Keratinocyte (primary cell): Measurements from ENCODE around the gene RPL28. TPM values are rescaled to one million over a fixed set of nuclear protein-coding genes. Genes with fewer than 3 reads are reported as not detected.

Experiments
- DNase-seq: peaks from one replicate; pipeline ENCODE4 v3.0.0-alpha.2; 2011; ENCODE audit warnings: low read depth, missing footprints, low spot score
- FAIRE-seq: peaks from 2 replicates; lab custom pipeline; 2011; peaks lifted over from hg19 to GRCh38; lab: Jason Lieb, UNC
- H2AFZ ChIP-seq: 2 replicates; pipeline ENCODE4 v1.6.0; 2012; ENCODE audit warnings: low read length, control low read depth, inconsistent platforms; ENCODE audit not compliant: control insufficient read depth
- H3K27ac ChIP-seq: 2 replicates; pipeline ENCODE4 v1.5.1; 2011; ENCODE audit warnings: low read length; ENCODE audit not compliant: control insufficient read depth, insufficient read depth
- H3K27me3 ChIP-seq: 3 replicates; pipeline ENCODE4 v1.6.0; 2011; ENCODE audit warnings: low read length; ENCODE audit not compliant: control insufficient read depth, insufficient read depth; ENCODE audit errors: extremely low read depth
- H3K36me3 ChIP-seq, 2 experiments: 2 replicates in 1 of 2; 3 replicates in 1 of 2; pipeline ENCODE4 v1.5.1; 2011; ENCODE audit warnings: low read length in 2 of 2, mild to moderate bottlenecking in 1 of 2; ENCODE audit not compliant: control insufficient read depth in 2 of 2, insufficient read depth in 2 of 2; ENCODE audit errors: extremely low read depth in 1 of 2
- H3K4me1 ChIP-seq: 3 replicates; pipeline ENCODE4 v1.5.1; 2011; ENCODE audit warnings: low read length; ENCODE audit not compliant: control insufficient read depth, insufficient read depth; ENCODE audit errors: extremely low read depth
- H3K4me2 ChIP-seq: 3 replicates; pipeline ENCODE4 v1.6.0; 2011; ENCODE audit warnings: low read depth, low read length; ENCODE audit not compliant: control insufficient read depth, insufficient read depth; ENCODE audit errors: extremely low read depth
- H3K4me3 ChIP-seq, 3 experiments: fragments of 200-600 bp in 1 of 3; sonication (generic) in 1 of 3; 2 replicates in 2 of 3; 3 replicates in 1 of 3; pipeline ENCODE4 v1.5.1; 2011 to 2016; ENCODE audit warnings: low read length in 3 of 3, mild to moderate bottlenecking in 3 of 3, control low read depth in 2 of 3, inconsistent platforms in 1 of 3, low read depth in 1 of 3, mixed read lengths in 1 of 3, mixed run types in 1 of 3, moderate library complexity in 1 of 3; ENCODE audit not compliant: control insufficient read depth in 2 of 3, insufficient read depth in 2 of 3; ENCODE audit errors: extremely low read depth in 1 of 3
- H3K79me2 ChIP-seq: 2 replicates; pipeline ENCODE4 v1.6.0; 2012; ENCODE audit warnings: low read length; ENCODE audit not compliant: control insufficient read depth, insufficient read depth
- H3K9ac ChIP-seq: 3 replicates; pipeline ENCODE4 v1.6.0; 2011; ENCODE audit warnings: low read length; ENCODE audit not compliant: control insufficient read depth, insufficient read depth; ENCODE audit errors: extremely low read depth
- H3K9me1 ChIP-seq: 3 replicates; pipeline ENCODE4 v1.6.0; 2011; ENCODE audit warnings: low read length; ENCODE audit not compliant: control insufficient read depth, insufficient read depth; ENCODE audit errors: extremely low read depth
- H3K9me3 ChIP-seq: 2 replicates; pipeline ENCODE4 v1.5.1; 2012; ENCODE audit warnings: low read depth, low read length; ENCODE audit not compliant: control insufficient read depth
- H4K20me1 ChIP-seq: 3 replicates; pipeline ENCODE4 v1.6.0; 2011; ENCODE audit warnings: low read length; ENCODE audit not compliant: control insufficient read depth, insufficient read depth; ENCODE audit errors: extremely low read depth
- EZH2 ChIP-seq: IDR thresholded peaks from one replicate; pipeline ENCODE4 v1.6.1; 2012; ENCODE audit warnings: inconsistent platforms, mild to moderate bottlenecking, low read length, moderate library complexity
- dilution Hi-C: fragments of 300-500 bp; cut with MboI; formaldehyde crosslinking; loops from one replicate; pipeline ENCODE4 v1.7.0; 2020; ENCODE audit warnings: low sequenced_read_pairs; ENCODE audit not compliant: extremely low pct_ligation_motif_present
- polyA plus RNA-seq, 5 experiments: library from polyadenylated mRNA; depleted of rRNA in 3 of 5; stranded (reverse) in 3 of 5; stranded (forward) in 1 of 5; unstranded in 1 of 5; fragments of >200 nt; gene quantifications; 1 replicate in 1 of 5; 2 replicates in 3 of 5; 3 replicates in 1 of 5; pipeline versions ENCODE4 v1.2.1 to v1.2.3, GENCODE V29; 2011 to 2012; ENCODE audit warnings: missing spikeins in 2 of 5, low read depth in 1 of 5, low replicate concordance in 1 of 5
- TF ChIP-seq, protein P1 (sequence below), 3 experiments: IDR thresholded peaks in 1 of 3; conservative IDR thresholded peaks in 1 of 3; optimal IDR thresholded peaks in 1 of 3; 2 replicates in 2 of 3; 3 replicates in 1 of 3; pipeline versions ENCODE3 to v1.5.1; 2011; ENCODE audit warnings: low read length in 3 of 3, mild to moderate bottlenecking in 3 of 3, moderate library complexity in 2 of 3, control low read depth in 1 of 3, inconsistent platforms in 1 of 3; ENCODE audit not compliant: insufficient read depth in 2 of 3; ENCODE audit errors: extremely low read depth in 1 of 3

The RPL28 gene
- polyA plus RNA-seq, 1 donor (not counting 4 experiments of a cell fraction or from before 2014, with no cell fraction given), result 282 TPM

DNA sequence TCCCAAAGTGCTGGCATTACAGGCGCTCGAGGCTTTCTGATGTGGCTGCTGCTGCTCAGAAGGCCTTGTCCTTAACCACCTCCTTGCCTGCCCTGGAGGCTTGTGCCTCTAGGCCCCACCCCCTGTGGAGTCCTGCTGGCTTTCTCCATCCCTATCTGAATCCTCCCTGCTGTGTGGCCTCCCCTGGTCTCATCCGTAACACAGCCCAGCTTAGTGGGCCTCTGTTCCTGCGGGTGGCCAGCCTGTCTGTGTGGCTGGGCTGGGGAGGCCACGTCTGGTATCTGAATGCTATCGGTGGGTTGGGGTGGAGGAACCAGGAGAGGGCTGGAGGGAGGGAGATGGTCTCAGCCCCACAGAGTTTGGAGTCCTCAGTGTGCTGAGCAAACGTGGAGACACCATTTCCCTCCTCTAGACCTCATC, 4.7 kb downstream of the RPL28 start:
- TF ChIP-seq, protein P1, sequence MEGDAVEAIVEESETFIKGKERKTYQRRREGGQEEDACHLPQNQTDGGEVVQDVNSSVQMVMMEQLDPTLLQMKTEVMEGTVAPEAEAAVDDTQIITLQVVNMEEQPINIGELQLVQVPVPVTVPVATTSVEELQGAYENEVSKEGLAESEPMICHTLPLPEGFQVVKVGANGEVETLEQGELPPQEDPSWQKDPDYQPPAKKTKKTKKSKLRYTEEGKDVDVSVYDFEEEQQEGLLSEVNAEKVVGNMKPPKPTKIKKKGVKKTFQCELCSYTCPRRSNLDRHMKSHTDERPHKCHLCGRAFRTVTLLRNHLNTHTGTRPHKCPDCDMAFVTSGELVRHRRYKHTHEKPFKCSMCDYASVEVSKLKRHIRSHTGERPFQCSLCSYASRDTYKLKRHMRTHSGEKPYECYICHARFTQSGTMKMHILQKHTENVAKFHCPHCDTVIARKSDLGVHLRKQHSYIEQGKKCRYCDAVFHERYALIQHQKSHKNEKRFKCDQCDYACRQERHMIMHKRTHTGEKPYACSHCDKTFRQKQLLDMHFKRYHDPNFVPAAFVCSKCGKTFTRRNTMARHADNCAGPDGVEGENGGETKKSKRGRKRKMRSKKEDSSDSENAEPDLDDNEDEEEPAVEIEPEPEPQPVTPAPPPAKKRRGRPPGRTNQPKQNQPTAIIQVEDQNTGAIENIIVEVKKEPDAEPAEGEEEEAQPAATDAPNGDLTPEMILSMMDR (optimal IDR thresholded peaks at IDR 0.05 in 1 of 3, IDR thresholded peaks at IDR 0.05 in 1 of 3, conservative IDR thresholded peaks at IDR 0.05 in 1 of 3; ENCODE audit: extremely low read depth in 1 of 3, insufficient read depth in 2 of 3, low read length in 3 of 3), result no peak
- no peak for TF ChIP-seq EZH2
- H3K27ac ChIP-seq, result no peak overlapping the region
- FAIRE-seq, result no peak

DNA sequence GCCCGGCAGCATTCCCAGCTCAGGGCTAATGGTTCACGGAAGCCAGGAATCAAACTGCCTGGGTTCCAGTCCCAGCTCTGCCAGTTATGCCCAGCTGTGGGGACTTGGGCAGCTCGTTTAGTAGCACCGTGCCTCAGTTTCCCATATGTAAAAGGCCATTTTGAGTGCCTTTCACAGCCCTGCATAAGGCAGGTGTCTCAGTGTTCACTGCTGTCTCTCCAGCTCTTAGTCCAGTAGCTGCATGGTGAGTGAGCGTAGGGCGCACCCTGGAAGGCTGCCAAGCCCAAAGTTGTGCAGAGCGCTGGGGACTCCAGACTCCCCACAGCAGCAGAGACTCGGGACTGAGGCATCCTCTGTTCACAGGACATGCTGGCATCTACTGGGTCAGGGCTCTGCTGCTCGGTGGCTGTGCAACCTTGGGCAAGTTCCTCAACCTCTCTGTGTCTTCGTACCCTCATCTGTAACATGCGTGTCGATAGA, 5.5 kb downstream of the RPL28 start:
- Histone ChIP-seq H3K4me3 (no peak overlapping the region), H3K9ac (no peak overlapping the region), H3K4me1 (peaks cover 21% of the 10 kb centered on the region), H3K9me1 (peaks cover 12% of the 10 kb centered on the region), H3K36me3 (peaks cover 29 to 35% of the 10 kb centered on the region in 2 experiments), H3K79me2 (peaks cover 38% of the 10 kb centered on the region), H3K27ac (no peak overlapping the region), H4K20me1 (peaks cover 44% of the 10 kb centered on the region), H3K9me3 (no peaks in the 10 kb centered on the region), H3K27me3 (no peaks in the 10 kb centered on the region), H2AFZ (no peak overlapping the region), H3K4me2 (no peak overlapping the region)
- DNase-seq (no peak), FAIRE-seq (no peak)
- dilution Hi-C loops, result no loop called here
- TF ChIP-seq EZH2, result no peak
- TF ChIP-seq, protein P1 (optimal IDR thresholded peaks at IDR 0.05 in 1 of 3, IDR thresholded peaks at IDR 0.05 in 1 of 3, conservative IDR thresholded peaks at IDR 0.05 in 1 of 3; ENCODE audit: extremely low read depth in 1 of 3, insufficient read depth in 2 of 3, low read length in 3 of 3), result no peak

More for the DNA sequence above, 4.7 kb downstream of the RPL28 start:
- no peak overlapping the region for H3K4me3 ChIP-seq
- peaks cover 21% of the 10 kb centered on the region for H3K4me1 ChIP-seq
- H4K20me1 ChIP-seq, result peaks cover 44% of the 10 kb centered on the region
- dilution Hi-C loops, result no loop called here
- H3K79me2 ChIP-seq, result peaks cover 43% of the 10 kb centered on the region
- peaks cover 31 to 35% of the 10 kb centered on the region in 2 experiments for H3K36me3 ChIP-seq
- no peak overlapping the region for H3K4me2 ChIP-seq
- no peak for DNase-seq
- H3K9me3 ChIP-seq, result no peaks in the 10 kb centered on the region
- no peak overlapping the region for H2AFZ ChIP-seq
- H3K27me3 ChIP-seq, result no peaks in the 10 kb centered on the region
- peaks cover 12% of the 10 kb centered on the region for H3K9me1 ChIP-seq
- no peak overlapping the region for H3K9ac ChIP-seq
